Measurements from ENCODE around the gene SYTL5. TPM values are rescaled to one million over a fixed set of nuclear protein-coding genes. Genes with fewer than 3 reads are reported as not detected.

Gene SYTL5
- total and polyA plus RNA-seq, 2 of the 4 experiments (the other 2 are of a cell fraction): 0.19 to 0.54 TPM

DNA sequence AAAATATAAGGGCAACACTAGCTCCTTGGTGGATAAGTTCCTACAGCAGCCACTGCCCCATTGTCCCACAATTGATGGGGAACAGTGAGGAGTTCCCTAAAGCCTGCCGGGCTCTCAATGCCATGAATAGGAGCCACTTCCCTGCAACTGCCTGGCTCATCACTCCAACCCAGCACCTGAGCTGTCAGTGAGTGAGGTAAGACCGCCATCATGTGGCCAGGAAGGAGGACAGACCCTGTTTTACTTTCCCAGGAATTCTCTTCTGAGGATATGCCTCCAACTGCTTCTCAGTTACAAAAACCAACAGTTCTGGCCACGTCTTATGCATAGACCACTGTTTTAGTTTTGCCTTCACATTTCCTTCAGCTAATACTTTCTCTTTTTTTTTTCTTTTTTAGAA, 168.8 kb downstream of the SYTL5 start:
- WGBS, 2 experiments (ENCODE audit: extremely low coverage in 2 of 2, insufficient read length in 1 of 2): no CpG with 5 or more reads among the region's 3 CpGs
- dilution Hi-C loops (cut with HindIII; ENCODE audit: low sequenced_read_pairs, unreplicated experiment) (no loop called here), in situ Hi-C loops (cut with MboI; ENCODE audit: low sequenced_read_pairs) (loop anchor here (10.0 kb wide), 1 partner anchor 430 kb away; no protein-coding TSS in a partner anchor)

More for the DNA sequence above, 168.8 kb downstream of the SYTL5 start:
- no peak overlapping the region for H3K23ac ChIP-seq (ENCODE audit: low read depth, low read length)
- ChIA-PET CTCF (interaction anchor here (0.7 kb wide), 2 partner anchors 8 to 16 kb away, joined by 4 read pairs; no protein-coding TSS in a partner anchor), POLR2A (ENCODE audit: unreplicated experiment) (no interaction called here)
- H4K20me1 ChIP-seq (ENCODE audit: insufficient read depth, low read length): no peaks in the 10 kb centered on the region; the same call in 1 of the 2 replicates
- H2AK5ac ChIP-seq (ENCODE audit: low read depth, low read length): no peak overlapping the region
- no peak overlapping the region for H2BK15ac ChIP-seq (ENCODE audit: low read depth, low read length)
- H3K36me3 ChIP-seq (ENCODE audit: control insufficient read depth, insufficient read depth, low read length): no peaks in the 10 kb centered on the region
- no peak overlapping the region for H2AFZ ChIP-seq (replicated peaks; ENCODE audit: low read length, poor library complexity)
- no peaks in the 10 kb centered on the region for H3K9me3 ChIP-seq (ENCODE audit: control insufficient read depth, insufficient read depth, low read length)
- H3K4me3 ChIP-seq (ENCODE audit: insufficient read depth, low read depth, low read length): no peak overlapping the region
- no peak overlapping the region for H3K14ac ChIP-seq (replicated peaks; ENCODE audit: low read depth, low read length)
- TF ChIP-seq SMC3 (IDR thresholded peaks at IDR 0.05; ENCODE audit: low read depth, low read length) (peak; percentile 46; the same call in 1 of the 2 replicates), CHD1 (IDR thresholded peaks at IDR 0.05; ENCODE audit: low read depth, low read length) (no peak), MAFK (IDR thresholded peaks at IDR 0.05; ENCODE audit: low read depth, low read length) (no peak), RAD21 (IDR thresholded peaks at IDR 0.05; ENCODE audit: low read length) (peak; percentile 74), MAZ (IDR thresholded peaks at IDR 0.05; ENCODE audit: borderline replicate concordance, low read depth, low read length) (no peak)
- TF ChIP-seq, protein P1, sequence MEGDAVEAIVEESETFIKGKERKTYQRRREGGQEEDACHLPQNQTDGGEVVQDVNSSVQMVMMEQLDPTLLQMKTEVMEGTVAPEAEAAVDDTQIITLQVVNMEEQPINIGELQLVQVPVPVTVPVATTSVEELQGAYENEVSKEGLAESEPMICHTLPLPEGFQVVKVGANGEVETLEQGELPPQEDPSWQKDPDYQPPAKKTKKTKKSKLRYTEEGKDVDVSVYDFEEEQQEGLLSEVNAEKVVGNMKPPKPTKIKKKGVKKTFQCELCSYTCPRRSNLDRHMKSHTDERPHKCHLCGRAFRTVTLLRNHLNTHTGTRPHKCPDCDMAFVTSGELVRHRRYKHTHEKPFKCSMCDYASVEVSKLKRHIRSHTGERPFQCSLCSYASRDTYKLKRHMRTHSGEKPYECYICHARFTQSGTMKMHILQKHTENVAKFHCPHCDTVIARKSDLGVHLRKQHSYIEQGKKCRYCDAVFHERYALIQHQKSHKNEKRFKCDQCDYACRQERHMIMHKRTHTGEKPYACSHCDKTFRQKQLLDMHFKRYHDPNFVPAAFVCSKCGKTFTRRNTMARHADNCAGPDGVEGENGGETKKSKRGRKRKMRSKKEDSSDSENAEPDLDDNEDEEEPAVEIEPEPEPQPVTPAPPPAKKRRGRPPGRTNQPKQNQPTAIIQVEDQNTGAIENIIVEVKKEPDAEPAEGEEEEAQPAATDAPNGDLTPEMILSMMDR (conservative IDR thresholded peaks at IDR 0.05; ENCODE audit: low read depth, low read length): peak; percentile 53
- H2BK20ac ChIP-seq (ENCODE audit: low read depth, low read length): no peak overlapping the region
- no peak overlapping the region for H4K91ac ChIP-seq (ENCODE audit: insufficient read depth, low read depth, low read length)
- H3K27ac ChIP-seq (ENCODE audit: insufficient read depth, low read length): no peak overlapping the region
- ATAC-seq (ENCODE audit: low read depth) (peak; percentile 48; the same call in 1 of the 2 replicates), DNase-seq (peak; percentile 28)
- intact Hi-C loops (cut with micrococcal nuclease): loop anchor here (2.0 to 10.0 kb wide), 3 partner anchors 248 to 430 kb away; no protein-coding TSS in a partner anchor
- H4K8ac ChIP-seq (ENCODE audit: low read depth in 2 of 2, low read length in 2 of 2): no peak overlapping the region
- no peak overlapping the region for H3K4me2 ChIP-seq (ENCODE audit: low read depth, low read length)
- H3K4ac ChIP-seq (ENCODE audit: low read depth, low read length): no peak overlapping the region
- no peak overlapping the region for H3K18ac ChIP-seq (ENCODE audit: low read depth, low read length)
- peaks cover 1% of the 10 kb centered on the region; the same call in 1 of the 2 replicates for H3K27me3 ChIP-seq (ENCODE audit: control insufficient read depth, insufficient read depth, low read length)
- no TSS peak for BruUV-seq (replicated peaks)
- no peaks in the 10 kb centered on the region for H3K9me1 ChIP-seq (ENCODE audit: insufficient read depth, low read length)
- H3K79me1 ChIP-seq (ENCODE audit: low read depth in 1 of 2, low read length in 2 of 2): no peaks in the 10 kb centered on the region
- H3K4me1 ChIP-seq (ENCODE audit: control insufficient read depth, insufficient read depth, low read length): no peaks in the 10 kb centered on the region
- H4K5ac ChIP-seq (ENCODE audit: low read depth, low read length): no peak overlapping the region
- H3K56ac ChIP-seq (ENCODE audit: extremely low read depth, insufficient read depth, low read length): no peak overlapping the region
- no peak overlapping the region for H2BK120ac ChIP-seq (ENCODE audit: low read depth, low read length)
- no peak overlapping the region for H2AK9ac ChIP-seq (replicated peaks; ENCODE audit: low read depth, low read length, poor library complexity)
- H3K9ac ChIP-seq (ENCODE audit: low read depth, low read length): no peak overlapping the region
- no peak overlapping the region for H2BK5ac ChIP-seq (ENCODE audit: low read depth, low read length, poor library complexity, severe bottlenecking)

Measured in IMR-90 (cell line).